NCI-H524 treated with DMSO at 0.1 percent for 48 hours (cell line): Measurements from ENCODE around the gene SLAMF6.
"Not testable (repeated sequence)": the region's sequence is repeated elsewhere in the genome, so short reads cannot be mapped to it uniquely, and the experiment has no call there.

Experiments used
- DNase-seq: peaks from one replicate; lab custom pipeline; 2025; lab: John Stamatoyannopoulos, UW

Gene SLAMF6

GRCh38 chr1:160504651-160505050, 18.4 kb downstream of the SLAMF6 start:
- DNase-seq: no peak

DNA sequence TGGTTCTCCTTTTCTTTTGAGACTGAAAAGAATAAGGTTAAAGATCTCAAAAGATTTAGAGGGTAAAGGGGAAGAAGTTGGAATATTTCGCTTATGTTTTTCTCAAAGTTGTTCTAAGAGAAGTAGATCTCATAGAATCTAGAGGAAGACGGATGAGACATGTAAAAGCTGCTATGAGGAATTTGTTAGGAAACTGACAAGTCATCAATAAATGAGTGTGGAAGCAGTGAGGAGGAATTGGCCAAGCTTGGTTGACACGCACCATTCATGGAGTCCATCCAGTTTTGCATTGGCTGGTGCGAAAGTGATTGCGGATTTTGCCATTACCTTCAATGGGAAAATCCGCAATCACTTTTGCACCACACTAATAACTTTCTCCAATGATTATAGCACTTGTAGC, 20.0 kb downstream of the SLAMF6 start:
- no peak for DNase-seq

GRCh38 chr1:160500321-160500990, 22.6 kb downstream of the SLAMF6 start:
- DNase-seq: no peak

- no peak for DNase-seq
Observed at GRCh38 chr1:160499631-160500030, 23.4 kb downstream of the SLAMF6 start.

DNA sequence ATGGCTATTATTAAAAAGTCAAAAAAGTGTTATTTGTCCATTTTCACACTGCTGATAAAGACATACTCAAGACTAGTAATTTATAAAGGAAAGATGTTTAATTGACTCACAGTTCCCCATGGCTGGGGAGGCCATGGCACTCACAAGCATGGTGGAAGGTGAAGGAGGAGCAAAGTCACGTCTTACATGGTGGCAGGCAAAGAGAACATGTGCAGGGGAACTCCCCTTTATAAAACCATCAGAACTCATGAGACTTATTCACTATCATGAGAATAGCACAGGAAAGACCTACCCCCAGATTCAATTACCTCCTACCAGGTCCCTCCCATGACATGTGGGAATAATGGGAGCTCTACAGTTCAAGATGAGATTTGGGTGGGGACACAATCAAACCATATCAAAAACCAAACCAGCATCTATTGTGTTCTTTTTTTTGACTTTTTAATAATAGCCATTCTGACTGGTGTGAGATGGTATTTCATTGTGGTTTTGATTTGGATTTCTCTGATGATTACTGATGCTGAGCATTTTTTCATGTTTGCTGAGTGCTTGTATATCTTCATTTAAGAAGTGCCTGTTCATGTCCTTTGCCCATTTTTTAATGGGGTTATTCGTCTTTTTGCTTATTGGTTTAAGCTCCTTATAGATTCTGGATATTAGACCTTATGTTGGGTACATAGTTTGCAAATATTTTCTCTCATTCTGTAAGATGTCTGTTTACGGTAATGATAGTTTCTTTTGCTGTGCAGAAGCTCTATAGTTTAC, 24.6 kb downstream of the SLAMF6 start:
- DNase-seq: not testable (repeated sequence)

DNA sequence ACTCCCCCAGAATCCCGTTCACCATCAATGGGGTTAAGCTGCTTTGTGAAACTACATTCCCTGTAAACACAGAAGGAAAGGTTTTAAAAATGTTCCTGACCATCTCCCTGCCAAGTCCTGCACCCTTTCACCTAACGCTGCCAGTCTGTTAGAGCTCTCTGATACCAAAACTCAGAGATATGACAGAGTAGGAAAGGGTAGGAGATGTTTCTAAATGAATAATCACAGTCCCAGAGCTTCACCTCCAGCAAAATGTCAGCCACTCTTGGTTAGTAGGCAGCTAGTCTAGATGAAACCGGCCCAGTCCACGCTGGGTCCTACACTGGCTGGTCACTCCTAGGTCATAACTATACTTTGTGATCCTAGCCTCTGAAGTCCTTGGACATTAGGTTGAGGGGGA, 26.7 kb downstream of the SLAMF6 start:
- DNase-seq: no peak

DNA sequence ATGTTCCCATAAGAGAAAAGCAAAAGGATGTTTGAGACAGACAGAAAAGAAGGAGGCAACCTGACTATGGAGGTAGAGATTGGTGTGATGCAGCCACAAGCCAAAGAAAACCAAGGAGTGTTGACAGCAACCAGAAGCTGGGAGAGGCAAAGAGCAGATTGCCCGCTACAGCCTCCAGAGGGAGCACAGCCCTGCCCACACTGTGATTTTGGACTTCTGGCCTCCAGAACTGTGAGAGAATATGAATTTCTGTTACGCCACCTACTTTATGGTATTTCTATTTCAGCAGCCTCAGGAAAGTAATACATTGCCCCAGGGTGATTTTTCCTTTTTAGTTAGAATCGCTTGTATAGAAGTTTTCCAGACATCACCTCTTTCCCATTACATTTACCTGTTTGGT, 28.4 kb downstream of the SLAMF6 start:
- DNase-seq: no peak

- DNase-seq: no peak
Observed at GRCh38 chr1:160492617-160493016, 30.4 kb downstream of the SLAMF6 start.

DNA sequence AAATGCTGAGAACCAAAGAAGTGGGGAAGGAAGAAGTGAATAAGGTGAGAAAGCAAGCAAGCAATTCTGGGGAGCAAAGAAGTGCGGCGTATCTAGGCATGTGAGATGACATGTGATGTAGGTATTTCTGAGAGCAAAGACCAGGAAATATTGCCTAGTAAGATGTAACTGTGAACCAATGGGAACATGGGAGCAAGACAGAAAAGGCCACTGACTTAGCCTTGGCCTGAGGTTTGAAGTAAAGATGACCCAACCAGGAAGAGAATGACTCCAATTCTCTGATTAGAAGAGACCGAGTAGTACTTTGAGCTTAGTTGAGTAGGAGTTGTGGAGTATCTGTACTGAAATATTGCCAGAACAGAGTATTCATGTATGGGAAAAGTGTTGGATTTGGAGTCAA, 31.1 kb downstream of the SLAMF6 start:
- no peak for DNase-seq

DNA sequence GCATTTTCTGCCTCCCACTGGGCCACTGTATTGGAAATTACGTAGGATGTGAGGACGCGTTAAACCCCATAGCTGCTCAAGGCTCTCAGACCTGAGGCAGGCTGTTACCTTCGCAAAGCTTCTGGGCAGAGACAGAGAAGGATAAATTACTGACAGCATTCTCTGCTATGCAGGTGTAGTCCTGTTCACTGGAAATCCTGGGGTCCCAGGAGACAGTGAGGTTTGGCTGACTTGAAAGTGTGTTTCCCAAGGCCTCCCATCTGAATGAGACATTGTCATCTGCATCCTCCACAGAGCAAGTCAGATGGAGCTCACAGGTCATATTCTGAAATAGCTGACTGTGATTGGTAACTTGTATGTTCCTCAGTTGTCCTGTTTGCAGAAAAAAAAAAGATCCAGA, 32.0 kb downstream of the SLAMF6 start:
- DNase-seq: no peak

- no peak for DNase-seq
Observed at GRCh38 chr1:160489513-160490261, 33.4 kb downstream of the SLAMF6 start.

DNA sequence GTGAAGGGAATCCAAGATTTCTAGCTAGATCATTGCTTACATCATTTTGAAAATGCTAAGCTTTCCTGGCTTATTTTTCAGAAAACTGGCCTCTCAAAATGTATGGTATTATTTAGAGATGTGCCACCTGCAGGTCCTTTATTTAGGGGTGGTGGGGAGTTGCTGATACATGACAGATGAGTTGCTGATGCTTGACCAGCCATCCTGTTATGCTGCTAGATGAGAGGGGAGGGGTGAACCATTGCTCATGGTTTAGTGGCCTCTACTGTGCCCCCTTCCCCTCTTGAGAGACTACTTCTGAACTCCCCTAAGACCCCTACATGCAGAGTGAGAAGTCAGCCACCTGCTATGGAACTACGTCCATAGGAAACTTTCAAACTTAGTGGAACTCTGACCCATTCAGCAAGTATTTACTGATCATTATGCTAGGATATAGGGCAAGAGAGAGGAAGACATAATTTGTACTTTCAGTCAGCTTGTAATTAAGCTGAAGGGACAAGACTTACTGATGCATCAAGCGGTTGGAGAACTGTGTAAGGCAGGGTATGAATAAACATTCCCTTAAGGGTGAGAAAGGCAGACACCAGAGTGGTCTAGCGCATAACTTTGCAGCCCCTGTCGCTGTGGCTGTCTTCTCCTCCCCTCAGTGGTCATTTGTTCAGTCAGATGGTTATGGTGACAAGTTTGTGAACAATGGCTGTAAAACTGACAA, 34.6 kb downstream of the SLAMF6 start:
- no peak for DNase-seq

GRCh38 chr1:160486453-160486852, 36.6 kb downstream of the SLAMF6 start:
- DNase-seq: no peak

- DNase-seq: no peak
Observed at GRCh38 chr1:160483505-160484185, 39.4 kb downstream of the SLAMF6 start.

DNA sequence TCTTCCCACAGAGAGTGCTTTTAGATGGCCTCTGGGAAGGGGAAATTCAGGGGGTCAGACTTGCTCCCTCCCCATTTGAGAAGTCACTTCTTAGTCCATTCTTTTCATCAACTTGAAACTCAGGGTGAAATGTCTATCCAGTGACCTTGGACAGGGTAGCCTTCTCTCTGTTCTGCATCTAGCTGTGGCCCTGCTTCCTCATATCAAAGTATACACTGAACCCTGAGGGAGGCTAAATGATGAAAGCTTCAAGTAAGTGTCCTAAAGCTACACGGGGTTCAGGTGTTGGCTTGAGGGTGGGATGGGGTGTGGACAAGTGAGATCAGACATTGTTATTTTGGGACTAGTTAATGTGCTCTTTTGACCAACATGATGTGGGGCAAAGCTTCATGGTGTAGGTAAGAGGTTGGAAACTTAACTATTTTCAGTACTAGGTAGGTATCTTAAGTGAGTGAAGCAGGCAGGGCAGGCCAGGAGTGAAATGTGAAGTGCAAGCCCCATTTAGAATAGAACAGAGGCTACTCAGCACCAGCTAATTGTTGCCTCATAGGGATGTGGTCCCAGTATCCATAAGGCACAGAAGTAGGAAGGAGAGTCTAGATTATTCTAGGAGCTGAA, 41.0 kb downstream of the SLAMF6 start:
- DNase-seq: no peak

DNA sequence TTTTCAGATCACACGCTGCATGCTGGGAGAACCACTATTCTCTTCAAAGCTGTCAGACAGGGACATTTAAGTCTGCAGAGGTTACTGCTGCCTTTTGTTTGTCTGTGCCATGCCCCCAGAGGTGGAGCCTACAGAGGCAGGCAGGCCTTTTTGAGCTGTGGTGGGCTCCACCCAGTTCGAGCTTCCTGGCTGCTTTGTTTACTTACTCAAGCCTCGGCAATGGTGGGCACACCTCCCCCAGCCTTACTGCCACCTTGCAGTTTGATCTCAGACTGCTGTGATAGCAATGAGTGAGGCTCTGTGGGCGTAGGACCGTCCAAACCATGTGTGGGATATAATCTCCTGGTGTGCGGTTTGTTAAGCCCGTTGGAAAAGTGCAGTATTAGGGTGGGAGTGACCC, 42.3 kb downstream of the SLAMF6 start:
- not testable (repeated sequence) for DNase-seq

DNA sequence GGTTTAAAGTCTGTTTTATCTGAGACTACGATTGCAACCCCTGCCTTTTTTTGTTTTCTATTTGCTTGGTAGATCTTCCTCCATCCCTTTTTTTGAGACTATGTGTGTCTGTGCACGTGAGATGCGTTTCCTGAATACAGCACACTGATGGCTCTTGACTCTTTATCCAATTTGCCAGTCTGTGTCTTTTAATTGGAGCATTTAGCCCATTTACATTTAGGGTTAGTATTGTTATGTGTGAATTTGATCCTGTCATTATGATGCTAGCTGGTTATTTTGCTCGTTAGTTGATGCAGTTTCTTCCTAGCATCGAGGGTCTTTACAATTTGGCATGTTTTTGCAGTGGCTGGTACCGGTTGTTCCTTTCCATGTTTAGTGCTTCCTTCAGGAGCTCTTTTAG, 44.0 kb downstream of the SLAMF6 start:
- not testable (repeated sequence) for DNase-seq

GRCh38 chr1:160474392-160475242, 48.4 kb downstream of the SLAMF6 start:
- no peak for DNase-seq

DNA sequence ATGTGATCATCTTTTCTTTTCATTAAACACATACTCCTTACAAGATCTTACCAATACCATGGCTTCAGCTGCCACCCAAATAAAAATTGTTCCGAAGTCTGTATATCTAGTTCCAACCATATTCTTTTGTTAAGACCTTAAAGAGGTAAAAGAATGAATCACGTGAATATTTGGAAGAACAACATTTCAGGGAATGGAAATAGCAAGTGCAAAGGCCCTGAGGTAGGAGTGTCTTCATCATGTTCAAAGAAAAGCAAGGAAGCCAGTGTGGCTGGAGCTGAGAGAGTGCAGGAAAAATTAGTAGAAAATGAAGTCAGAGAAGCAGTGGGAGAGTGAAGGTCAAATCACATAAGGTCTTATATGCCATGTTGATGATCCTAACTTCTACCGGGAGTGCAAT, 50.9 kb downstream of the SLAMF6 start:
- DNase-seq: no peak

- no peak for DNase-seq
Observed at GRCh38 chr1:160471253-160471652, 51.8 kb downstream of the SLAMF6 start.
